ENCODE results near the gene CNIH3.
"Not testable (repeated sequence)": the region's sequence is repeated elsewhere in the genome, so short reads cannot be mapped to it uniquely, and the experiment has no call there.

CNIH3 gene

GRCh38 chr1:224644553-224645154, 28.5 kb downstream of the CNIH3 start:
- peak; percentile 41 for DNase-seq

GRCh38 chr1:224647449-224647848, 31.3 kb downstream of the CNIH3 start:
- DNase-seq = no peak

GRCh38 chr1:224650290-224650689, 34.2 kb downstream of the CNIH3 start:
- DNase-seq = peak; percentile 71

- no peak for DNase-seq
These were observed 35.1 kb downstream of the CNIH3 start for GRCh38 chr1:224651188-224651587.

GRCh38 chr1:224656392-224656791, 40.3 kb downstream of the CNIH3 start:
- no peak for DNase-seq

- DNase-seq = no peak
These were observed 44.0 kb downstream of the CNIH3 start for GRCh38 chr1:224660074-224660473.

- no peak for DNase-seq
These were observed 46.8 kb downstream of the CNIH3 start for GRCh38 chr1:224662870-224663269.

GRCh38 chr1:224665016-224665415, 48.9 kb downstream of the CNIH3 start:
- DNase-seq = no peak

GRCh38 chr1:224666078-224666477, 50.0 kb downstream of the CNIH3 start:
- DNase-seq = no peak

GRCh38 chr1:224666913-224667312, 50.8 kb downstream of the CNIH3 start:
- no peak for DNase-seq

GRCh38 chr1:224668984-224669383, 52.9 kb downstream of the CNIH3 start:
- no peak for DNase-seq

- peak; percentile 84 for DNase-seq
These were observed 53.3 kb downstream of the CNIH3 start for GRCh38 chr1:224669403-224669802.

GRCh38 chr1:224670506-224670905, 54.4 kb downstream of the CNIH3 start:
- no peak for DNase-seq

GRCh38 chr1:224671076-224671475, 55.0 kb downstream of the CNIH3 start:
- no peak for DNase-seq

- DNase-seq = no peak
These were observed 57.0 kb downstream of the CNIH3 start for GRCh38 chr1:224673141-224673540.

- no peak for DNase-seq
These were observed 59.5 kb downstream of the CNIH3 start for GRCh38 chr1:224675590-224675989.

GRCh38 chr1:224676551-224676950, 60.4 kb downstream of the CNIH3 start:
- DNase-seq = no peak

GRCh38 chr1:224678168-224678567, 62.1 kb downstream of the CNIH3 start:
- DNase-seq = no peak

GRCh38 chr1:224679606-224680005, 63.5 kb downstream of the CNIH3 start:
- no peak for DNase-seq

- no peak for DNase-seq
These were observed 65.7 kb downstream of the CNIH3 start for GRCh38 chr1:224681816-224682215.

- DNase-seq = no peak
These were observed 67.8 kb downstream of the CNIH3 start for GRCh38 chr1:224683936-224684335.

GRCh38 chr1:224684979-224685425, 68.9 kb downstream of the CNIH3 start:
- no peak for DNase-seq

GRCh38 chr1:224686140-224686539, 70.0 kb downstream of the CNIH3 start:
- DNase-seq = not testable (repeated sequence)

GRCh38 chr1:224687465-224687864, 71.3 kb downstream of the CNIH3 start:
- DNase-seq = no peak

GRCh38 chr1:224689374-224689773, 73.3 kb downstream of the CNIH3 start:
- DNase-seq = no peak

Measured in NCI-H1048 (cell line).